NCI-H1092 (cell line): Measurements from ENCODE around the gene HMGN5.

ENCODE experiments used
- DNase-seq: peaks from one replicate; lab custom pipeline; 2025; lab: John Stamatoyannopoulos, UW

HMGN5 gene

DNA sequence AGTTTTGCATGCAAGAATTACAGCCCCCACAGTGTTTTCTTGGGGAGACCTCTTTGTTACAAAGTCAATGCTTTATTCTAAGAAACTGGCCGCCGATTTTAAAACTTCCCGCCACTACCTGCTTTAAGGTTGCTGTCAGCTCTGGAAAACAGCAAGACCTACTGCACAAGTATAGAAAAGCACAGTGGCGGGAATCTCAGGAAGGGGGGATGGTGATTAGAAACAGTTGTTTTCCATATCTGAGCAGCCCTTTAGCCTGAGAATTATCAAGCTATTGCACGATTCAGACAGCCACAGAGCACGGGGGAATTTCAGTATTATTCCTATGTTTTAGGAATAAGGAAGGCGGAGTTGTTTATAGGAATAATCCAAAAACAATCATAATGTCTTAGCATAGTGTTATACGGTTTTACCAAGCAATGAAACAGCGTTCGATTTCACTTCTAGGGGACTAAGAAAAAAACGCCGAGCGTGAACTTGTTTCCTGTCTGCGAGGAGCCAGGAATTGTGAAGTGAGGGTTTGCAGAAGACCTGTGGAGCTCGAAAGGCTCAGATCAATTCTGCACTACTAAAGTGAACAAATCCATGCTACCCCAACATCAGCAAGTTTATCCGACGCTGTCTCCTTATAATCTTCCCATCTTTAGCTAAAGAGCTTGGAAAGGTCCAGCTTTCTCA lies 81.3 kb downstream of the HMGN5 start:
- DNase-seq: no peak

DNA sequence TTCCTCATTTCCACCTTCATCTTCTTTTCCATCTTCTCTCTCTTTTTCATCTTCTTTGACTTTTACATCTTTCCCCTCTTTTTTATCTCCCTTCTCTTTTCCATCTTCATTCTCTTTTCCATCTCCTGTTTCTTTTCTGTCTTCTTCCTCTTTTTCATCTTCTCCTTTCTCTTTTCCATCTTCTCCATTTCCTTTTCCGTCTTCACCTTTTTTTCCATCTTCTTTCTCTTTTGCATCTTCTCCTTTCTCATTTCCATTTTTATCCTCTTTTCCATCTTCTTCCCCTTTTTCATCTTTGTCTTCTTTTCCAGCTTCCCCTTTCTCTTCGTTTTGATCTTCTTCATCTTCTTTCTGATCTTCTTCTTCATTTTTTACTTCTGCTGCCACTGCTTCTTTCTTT lies 87.0 kb downstream of the HMGN5 start:
- DNase-seq: no peak

GRCh38 chrX:81110286-81110685 lies 91.4 kb downstream of the HMGN5 start:
- DNase-seq: no peak

- DNase-seq: no peak
Measured at GRCh38 chrX:81082649-81083048, 119.1 kb downstream of the HMGN5 start.
